Measurements from ENCODE around the gene DNAH1.

Gene DNAH1

GRCh38 chr3:52317208-52318000 lies 1.3 kb downstream of the DNAH1 start:
- peak overlapping the region; percentile 78 for H3K27ac Mint-ChIP-seq
- DNase-seq (ENCODE audit: low spot score in 2 of 2) = peak; percentile 43 to 66
- ATAC-seq = peak; percentile 85
- H3K9me3 Mint-ChIP-seq = no peaks in the 10 kb centered on the region
- H3K36me3 Mint-ChIP-seq = no peaks in the 10 kb centered on the region
- H3K4me3 Mint-ChIP-seq = peak overlapping the region; percentile 51
- peaks cover 53% of the 10 kb centered on the region for H3K4me1 Mint-ChIP-seq

GRCh38 chr3:52318186-52318816 lies 2.2 kb downstream of the DNAH1 start:
- H3K4me1 Mint-ChIP-seq = peaks cover 54% of the 10 kb centered on the region
- H3K9me3 Mint-ChIP-seq = no peaks in the 10 kb centered on the region
- DNase-seq (ENCODE audit: low spot score in 2 of 2) (no peak), ATAC-seq (no peak)
- H3K36me3 Mint-ChIP-seq = no peaks in the 10 kb centered on the region
- peak overlapping the region; percentile 17 for H3K27ac Mint-ChIP-seq
- no peak overlapping the region for H3K4me3 Mint-ChIP-seq

- Mint-ChIP-seq H3K36me3 (no peaks in the 10 kb centered on the region), H3K27ac (no peak overlapping the region), H3K4me1 (peaks cover 39% of the 10 kb centered on the region), H3K4me3 (no peak overlapping the region), H3K9me3 (no peaks in the 10 kb centered on the region)
- DNase-seq (ENCODE audit: low spot score in 2 of 2) = no peak
- no peak for ATAC-seq
Observed at GRCh38 chr3:52319921-52320595, 3.9 kb downstream of the DNAH1 start.

- DNase-seq (ENCODE audit: low spot score in 2 of 2) = no peak
- Mint-ChIP-seq H3K36me3 (no peaks in the 10 kb centered on the region), H3K9me3 (no peaks in the 10 kb centered on the region), H3K27ac (no peak overlapping the region), H3K4me1 (peaks cover 29% of the 10 kb centered on the region), H3K4me3 (no peak overlapping the region)
- no peak for ATAC-seq
Observed at GRCh38 chr3:52321481-52321880, 5.4 kb downstream of the DNAH1 start.

- Mint-ChIP-seq H3K4me1 (peaks cover 19% of the 10 kb centered on the region), H3K4me3 (no peak overlapping the region), H3K9me3 (no peaks in the 10 kb centered on the region), H3K27ac (peak overlapping the region; percentile 41), H3K36me3 (no peaks in the 10 kb centered on the region)
- ATAC-seq (no peak), DNase-seq (ENCODE audit: low spot score in 2 of 2) (no peak)
Observed at GRCh38 chr3:52322466-52322865, 6.3 kb downstream of the DNAH1 start.

GRCh38 chr3:52323526-52324295 lies 7.6 kb downstream of the DNAH1 start:
- peaks cover 9% of the 10 kb centered on the region for H3K4me1 Mint-ChIP-seq
- no peaks in the 10 kb centered on the region for H3K36me3 Mint-ChIP-seq
- DNase-seq (ENCODE audit: low spot score in 2 of 2) = no peak
- H3K4me3 Mint-ChIP-seq = no peak overlapping the region
- no peak for ATAC-seq
- H3K9me3 Mint-ChIP-seq = no peaks in the 10 kb centered on the region
- peak overlapping the region; percentile 41 for H3K27ac Mint-ChIP-seq

- Mint-ChIP-seq H3K4me1 (peaks cover 9% of the 10 kb centered on the region), H3K4me3 (no peak overlapping the region), H3K9me3 (no peaks in the 10 kb centered on the region), H3K27ac (peak overlapping the region; percentile 34), H3K36me3 (no peaks in the 10 kb centered on the region)
- DNase-seq (ENCODE audit: low spot score in 2 of 2) (no peak), ATAC-seq (no peak)
Observed at GRCh38 chr3:52324676-52325075, 8.6 kb downstream of the DNAH1 start.

- H3K4me1 Mint-ChIP-seq = peaks cover 9% of the 10 kb centered on the region
- H3K9me3 Mint-ChIP-seq = no peaks in the 10 kb centered on the region
- H3K27ac Mint-ChIP-seq = no peak overlapping the region
- DNase-seq (ENCODE audit: low spot score in 2 of 2) (no peak), ATAC-seq (no peak)
- no peaks in the 10 kb centered on the region for H3K36me3 Mint-ChIP-seq
- no peak overlapping the region for H3K4me3 Mint-ChIP-seq
Observed at GRCh38 chr3:52325686-52326085, 9.6 kb downstream of the DNAH1 start.

- Mint-ChIP-seq H3K36me3 (peaks cover under 1% of the 10 kb centered on the region), H3K4me3 (no peak overlapping the region), H3K27ac (no peak overlapping the region), H3K9me3 (no peaks in the 10 kb centered on the region), H3K4me1 (peaks cover 9% of the 10 kb centered on the region)
- DNase-seq (ENCODE audit: low spot score in 2 of 2) (no peak), ATAC-seq (no peak)
Observed at GRCh38 chr3:52326976-52327375, 10.9 kb downstream of the DNAH1 start.

GRCh38 chr3:52327486-52328290 lies 11.6 kb downstream of the DNAH1 start:
- no peaks in the 10 kb centered on the region for H3K9me3 Mint-ChIP-seq

GRCh38 chr3:52328536-52329080 lies 12.5 kb downstream of the DNAH1 start:
- ATAC-seq (no peak), DNase-seq (ENCODE audit: low spot score in 2 of 2) (no peak)
- H3K4me3 Mint-ChIP-seq = no peak overlapping the region
- peak overlapping the region; percentile 35 for H3K27ac Mint-ChIP-seq
- no peaks in the 10 kb centered on the region for H3K9me3 Mint-ChIP-seq
- H3K36me3 Mint-ChIP-seq = peaks cover 17% of the 10 kb centered on the region
- no peaks in the 10 kb centered on the region for H3K4me1 Mint-ChIP-seq

More at GRCh38 chr3:52327486-52328290, 11.6 kb downstream of the DNAH1 start:
- DNase-seq (ENCODE audit: low spot score in 2 of 2) (no peak), ATAC-seq (no peak)
- Mint-ChIP-seq H3K36me3 (peaks cover 8% of the 10 kb centered on the region), H3K27ac (peak overlapping the region; percentile 35), H3K4me1 (peaks cover 9% of the 10 kb centered on the region), H3K4me3 (no peak overlapping the region)

GRCh38 chr3:52330194-52330805 lies 14.2 kb downstream of the DNAH1 start:
- Mint-ChIP-seq H3K4me1 (no peaks in the 10 kb centered on the region), H3K27ac (peak overlapping the region; percentile 83), H3K9me3 (no peaks in the 10 kb centered on the region), H3K4me3 (no peak overlapping the region), H3K36me3 (peaks cover 26% of the 10 kb centered on the region)
- ATAC-seq = peak; percentile 20
- DNase-seq (ENCODE audit: low spot score in 2 of 2) = no peak

- no peak for ATAC-seq
- no peaks in the 10 kb centered on the region for H3K4me1 Mint-ChIP-seq
- no peak for DNase-seq (ENCODE audit: low spot score in 2 of 2)
- no peaks in the 10 kb centered on the region for H3K9me3 Mint-ChIP-seq
- no peak overlapping the region for H3K4me3 Mint-ChIP-seq
- H3K27ac Mint-ChIP-seq = no peak overlapping the region
- H3K36me3 Mint-ChIP-seq = peaks cover 31% of the 10 kb centered on the region
Observed at GRCh38 chr3:52331091-52331490, 15.0 kb downstream of the DNAH1 start.

- H3K9me3 Mint-ChIP-seq = no peaks in the 10 kb centered on the region
- H3K4me3 Mint-ChIP-seq = no peak overlapping the region
- no peaks in the 10 kb centered on the region for H3K4me1 Mint-ChIP-seq
- no peak for ATAC-seq
- H3K36me3 Mint-ChIP-seq = peaks cover 36% of the 10 kb centered on the region
- H3K27ac Mint-ChIP-seq = peak overlapping the region; percentile 32
- no peak for DNase-seq (ENCODE audit: low spot score in 2 of 2)
Observed at GRCh38 chr3:52331906-52332305, 15.8 kb downstream of the DNAH1 start.
